OCI-M2 (cell line): ENCODE measurements around the gene CBX8.

ENCODE experiments used
- DNase-seq: peaks from one replicate; lab custom pipeline; 2025; ENCODE audit not compliant: unreplicated experiment; lab: John Stamatoyannopoulos, UW

The CBX8 gene

GRCh38 chr17:79795795-79796443 lies 958 bp downstream of the CBX8 start:
- DNase-seq: no peak

- no peak for DNase-seq
Measured at GRCh38 chr17:79794659-79795511, 2.0 kb downstream of the CBX8 start.

GRCh38 chr17:79793924-79794304 lies 3.0 kb downstream of the CBX8 start:
- no peak for DNase-seq

- DNase-seq: no peak
Measured at GRCh38 chr17:79792984-79793923, 3.6 kb downstream of the CBX8 start.

- DNase-seq: no peak
Measured at GRCh38 chr17:79792341-79792871, 4.5 kb downstream of the CBX8 start.

- no peak for DNase-seq
Measured at GRCh38 chr17:79791735-79792161, 5.1 kb downstream of the CBX8 start.

GRCh38 chr17:79790805-79791734 lies 5.8 kb downstream of the CBX8 start:
- DNase-seq: no peak

- no peak for DNase-seq
Measured at GRCh38 chr17:79789943-79790804, 6.7 kb downstream of the CBX8 start.

GRCh38 chr17:79788989-79789942 lies 7.6 kb downstream of the CBX8 start:
- no peak for DNase-seq

GRCh38 chr17:79788455-79788854 lies 8.4 kb downstream of the CBX8 start:
- no peak for DNase-seq

GRCh38 chr17:79786930-79787643 lies 9.8 kb downstream of the CBX8 start:
- no peak for DNase-seq

GRCh38 chr17:79785900-79786810 lies 10.7 kb downstream of the CBX8 start:
- DNase-seq: no peak

- DNase-seq: no peak
Measured at GRCh38 chr17:79785017-79785899, 11.6 kb downstream of the CBX8 start.

- no peak for DNase-seq
Measured at GRCh38 chr17:79784353-79785016, 12.4 kb downstream of the CBX8 start.

- DNase-seq: no peak
Measured at GRCh38 chr17:79783891-79784290, 13.0 kb downstream of the CBX8 start.
